Caco-2 (cell line): ENCODE data around the gene ACAP3. TPM values are rescaled to one million over a fixed set of nuclear protein-coding genes. Genes with fewer than 3 reads are reported as not detected.

Experiments used
- BruUV-seq: library from RNA; stranded (reverse); fragments of 400-500 nt; replicated peaks from 2 replicates; lab custom pipeline; 2021; lab: Mats Ljungman, UMichigan
- CTCF ChIA-PET: fragments of 300-600 bp; sonication (Branson Sonifier 250); formaldehyde crosslinking; loops from one replicate; lab custom pipeline; 2022; ENCODE audit warnings: antibody characterized with exemption; lab: Charles Lee
- POLR2A ChIA-PET: fragments of 300-600 bp; sonication (Branson Sonifier 250); formaldehyde crosslinking; loops from one replicate; lab custom pipeline; 2022; ENCODE audit warnings: antibody characterized with exemption; lab: Charles Lee
- DNase-seq, 2 experiments: peaks; one replicate each; pipeline versions ENCODE4 v3.0.0 to v3.0.0-alpha.2; 2020 to 2022
- H3K27me3 ChIP-seq: replicated peaks from 2 replicates; pipeline ENCODE4 v1.6.0; 2011; ENCODE audit warnings: low read length; ENCODE audit not compliant: control insufficient read depth, insufficient read depth
- H3K36me3 ChIP-seq: 2 replicates; pipeline ENCODE4 v1.5.1; 2011; ENCODE audit warnings: low read length; ENCODE audit not compliant: control insufficient read depth, insufficient read depth
- H3K4me1 ChIP-seq: fragments of 250-450 bp; sonication (Bioruptor Pico); 2 replicates; pipeline ENCODE4 v1.5.1; 2020; ENCODE audit warnings: mild to moderate bottlenecking
- H3K4me3 ChIP-seq: 2 replicates; pipeline ENCODE4 v1.5.1; 2011; ENCODE audit warnings: low read depth, mild to moderate bottlenecking, control low read depth, low read length
- H3K9me3 ChIP-seq: fragments of 250-450 bp; sonication (Bioruptor Pico); 2 replicates; pipeline ENCODE4 v1.5.1; 2020; ENCODE audit warnings: mild to moderate bottlenecking, moderate library complexity
- H3K27ac Mint-ChIP-seq: one replicate; pipeline ENCODE4 v1.8.0; 2022; ENCODE audit warnings: mixed read lengths; ENCODE audit not compliant: unreplicated experiment
- H3K27me3 Mint-ChIP-seq: one replicate; pipeline ENCODE4 v1.8.0; 2022; ENCODE audit warnings: mixed read lengths; ENCODE audit not compliant: insufficient read depth, unreplicated experiment
- H3K36me3 Mint-ChIP-seq: one replicate; pipeline ENCODE4 v1.8.0; 2022; ENCODE audit warnings: mild to moderate bottlenecking, mixed read lengths; ENCODE audit not compliant: insufficient read depth, unreplicated experiment
- H3K4me1 Mint-ChIP-seq: one replicate; pipeline ENCODE4 v1.8.0; 2022; ENCODE audit warnings: low read depth, mixed read lengths; ENCODE audit not compliant: unreplicated experiment
- H3K4me3 Mint-ChIP-seq: one replicate; pipeline ENCODE4 v1.8.0; 2022; ENCODE audit warnings: mild to moderate bottlenecking, moderate library complexity, mixed read lengths; ENCODE audit not compliant: unreplicated experiment
- H3K9me3 Mint-ChIP-seq: one replicate; pipeline ENCODE4 v1.8.0; 2022; ENCODE audit warnings: mixed read lengths; ENCODE audit not compliant: unreplicated experiment
- CTCF ChIP-seq, 2 experiments: fragments of 200-600 bp in 1 of 2; IDR thresholded peaks; 1 replicate in 1 of 2; 2 replicates in 1 of 2; pipeline versions ENCODE4 v1.5.1 to v1.8.0; 2011 to 2022; ENCODE audit warnings: antibody characterized with exemption in 1 of 2, control low read depth in 1 of 2, inconsistent platforms in 1 of 2, low read depth in 1 of 2, low read length in 1 of 2, mild to moderate bottlenecking in 1 of 2, moderate library complexity in 1 of 2; ENCODE audit not compliant: insufficient read depth in 1 of 2, severe bottlenecking in 1 of 2, unreplicated experiment in 1 of 2
- intact Hi-C: fragments of 100-400 bp; cut with micrococcal nuclease; formaldehyde crosslinking; loops from one replicate; pipeline ENCODE4 v1.10.0; 2022; ENCODE audit not compliant: unreplicated experiment
- total RNA-seq: library from RNA; stranded (reverse); gene quantifications from 2 replicates; pipeline ENCODE4 v1.2.3, GENCODE V29; 2022

ACAP3 gene
- total RNA-seq, 1 experiment from 2014 or later, result 46.6 TPM

- TF ChIP-seq CTCF (IDR thresholded peaks at IDR 0.05; ENCODE audit: insufficient read depth in 1 of 2, low read depth in 1 of 2, low read length in 1 of 2, severe bottlenecking in 1 of 2, unreplicated experiment in 1 of 2), result no peak
- H3K27me3 Mint-ChIP-seq, result no peaks in the 10 kb centered on the region
- H3K4me3 Mint-ChIP-seq, result no peak overlapping the region
- no peaks in the 10 kb centered on the region for H3K4me1 Mint-ChIP-seq
- no TSS peak for BruUV-seq
- CTCF ChIA-PET, result no interaction called here
- H3K4me1 ChIP-seq, result 0 out of 2 replicates have a peak, but pooled peaks cover 6% of the 10 kb centered on the region
- intact Hi-C loops, result loop anchor here (10.0 kb wide), 1 partner anchor 163 kb away; no protein-coding TSS in a partner anchor
- peaks cover 35% of the 10 kb centered on the region for H3K36me3 Mint-ChIP-seq
- no peaks in the 10 kb centered on the region for H3K9me3 Mint-ChIP-seq
- H3K9me3 ChIP-seq, result no peaks in the 10 kb centered on the region
- POLR2A ChIA-PET, result no interaction called here
- no peak for DNase-seq
- no peaks in the 10 kb centered on the region for H3K27me3 ChIP-seq
- H3K4me3 ChIP-seq, result no peak overlapping the region
- H3K36me3 ChIP-seq, result no peaks in the 10 kb centered on the region; the same call in none of the 2 replicates
- H3K27ac Mint-ChIP-seq, result no peak overlapping the region
Measured at GRCh38 chr1:1341549-1342021, 33.9 kb upstream of the ACAP3 start.

- no TSS peak for BruUV-seq
Measured at GRCh38 chr1:1340791-1341548, 33.2 kb upstream of the ACAP3 start.

More at GRCh38 chr1:1340791-1341548, 33.2 kb upstream of the ACAP3 start:
- Mint-ChIP-seq H3K36me3 (peaks cover 35% of the 10 kb centered on the region), H3K4me1 (no peaks in the 10 kb centered on the region), H3K27ac (no peak overlapping the region), H3K9me3 (no peaks in the 10 kb centered on the region), H3K27me3 (no peaks in the 10 kb centered on the region), H3K4me3 (no peak overlapping the region)
- TF ChIP-seq CTCF (IDR thresholded peaks at IDR 0.05; ENCODE audit: insufficient read depth in 1 of 2, low read depth in 1 of 2, low read length in 1 of 2, severe bottlenecking in 1 of 2, unreplicated experiment in 1 of 2), result no peak
- no peak for DNase-seq
- Histone ChIP-seq H3K36me3 (no peaks in the 10 kb centered on the region; the same call in 1 of the 2 replicates), H3K4me1 (0 out of 2 replicates have a peak, but pooled peaks cover 6% of the 10 kb centered on the region), H3K9me3 (no peaks in the 10 kb centered on the region), H3K4me3 (no peak overlapping the region), H3K27me3 (no peaks in the 10 kb centered on the region)
- ChIA-PET CTCF (no interaction called here), POLR2A (no interaction called here)
- intact Hi-C loops, result loop anchor here (10.0 kb wide), 1 partner anchor 164 kb away; no protein-coding TSS in a partner anchor
